HCT116 (cell line): Measurements from ENCODE around the gene PCSK2. TPM values are rescaled to one million over a fixed set of nuclear protein-coding genes. Genes with fewer than 3 reads are reported as not detected.

Experiments used
- ATAC-seq: fragments of 200-7000 bp; cut with Tn5 transposase; 2 replicates; pipeline ENCODE4 v1.9.1; 2020; ENCODE audit warnings: mild to moderate bottlenecking, moderate library complexity
- BruUV-seq: library from RNA; stranded (reverse); fragments of 400-500 nt; replicated peaks from 2 replicates; lab custom pipeline; 2021; lab: Mats Ljungman, UMichigan
- CTCF ChIA-PET: fragments of 300-600 bp; sonication (Branson Sonifier 250); formaldehyde crosslinking; loops from one replicate; lab custom pipeline; 2021; ENCODE audit warnings: antibody characterized with exemption; lab: Charles Lee
- POLR2A ChIA-PET: fragments of 300-600, 350-600 bp; sonication (Branson Sonifier 250); formaldehyde crosslinking; loops from one replicate; lab custom pipeline; 2021; ENCODE audit warnings: antibody characterized with exemption; lab: Charles Lee
- RAD21 ChIA-PET, 2 experiments: fragments of 300-600 bp; sonication (Branson Sonifier 250); formaldehyde crosslinking; loops; one replicate each; lab custom pipeline; 2023; ENCODE audit warnings: low total read pairs in 2 of 2; ENCODE audit not compliant: uncharacterized antibody in 2 of 2, unreplicated experiment in 2 of 2, low non-redundant PET in 1 of 2; lab: Charles Lee
- DNase-seq: peaks from one replicate; pipeline ENCODE4 v3.0.0-alpha.2; 2010; ENCODE audit warnings: low read depth, low spot score
- H2AFZ ChIP-seq: fragments of 200-600 bp; shearing (Covaris generic), sonication (generic); 2 replicates; pipeline ENCODE4 v1.6.1; 2017; ENCODE audit warnings: low read depth, mixed run types, mixed read lengths, antibody characterized with exemption, low read length; ENCODE audit not compliant: poor library complexity, severe bottlenecking
- H3K27ac ChIP-seq: 2 replicates; pipeline ENCODE4 v1.5.1; 2012; ENCODE audit warnings: low read depth, low read length
- H3K27me3 ChIP-seq: fragments of 200-600 bp; sonication (generic); 2 replicates; pipeline ENCODE4 v1.6.1; 2016; ENCODE audit warnings: mixed run types, low read length, mixed read lengths; ENCODE audit not compliant: insufficient read depth
- H3K36me3 ChIP-seq, 2 experiments: fragments of 200-500 bp in 1 of 2; fragments of 200-600 bp in 1 of 2; sonication (Bioruptor generic) in 1 of 2; sonication (generic) in 1 of 2; 2 replicates each; pipeline versions ENCODE4 v1.5.1 to v1.6.1; 2014 to 2016; ENCODE audit warnings: low read length in 2 of 2, inconsistent platforms in 1 of 2, mixed read lengths in 1 of 2, mixed run types in 1 of 2; ENCODE audit not compliant: insufficient read depth in 2 of 2, control insufficient read depth in 1 of 2
- H3K4me1 ChIP-seq, 2 experiments: fragments of 200-600 bp in 1 of 2; sonication (generic) in 1 of 2; 2 replicates each; pipeline versions ENCODE4 v1.5.1 to v1.6.1; 2012 to 2017; ENCODE audit warnings: low read length in 2 of 2, inconsistent platforms in 1 of 2, mild to moderate bottlenecking in 1 of 2, mixed read lengths in 1 of 2, mixed run types in 1 of 2, moderate library complexity in 1 of 2; ENCODE audit not compliant: insufficient read depth in 2 of 2, control insufficient read depth in 1 of 2
- H3K4me2 ChIP-seq: fragments of 200-600 bp; sonication (generic); 2 replicates; pipeline ENCODE4 v1.6.1; 2017; ENCODE audit warnings: mixed run types, low read length, mixed read lengths
- H3K4me3 ChIP-seq, 2 experiments: fragments of 200-600 bp in 1 of 2; sonication (generic) in 1 of 2; replicated peaks in 1 of 2; 2 replicates each; pipeline ENCODE4 v1.5.1; 2011 to 2016; ENCODE audit warnings: low read length in 2 of 2, control low read depth in 1 of 2, low read depth in 1 of 2, mild to moderate bottlenecking in 1 of 2, mixed read lengths in 1 of 2, mixed run types in 1 of 2
- H3K79me2 ChIP-seq: fragments of 200-600 bp; sonication (generic); 2 replicates; pipeline ENCODE4 v1.6.1; 2017; ENCODE audit warnings: mild to moderate bottlenecking, mixed run types, low read length, moderate library complexity, mixed read lengths; ENCODE audit not compliant: insufficient read depth
- H3K9ac ChIP-seq: fragments of 200-600 bp; sonication (generic); 2 replicates; pipeline ENCODE4 v1.6.1; 2016; ENCODE audit warnings: low read length, mixed read lengths
- H3K9me2 ChIP-seq: fragments of 200-600 bp; sonication (generic), shearing (Covaris generic); 2 replicates; pipeline ENCODE4 v1.6.1; 2017; ENCODE audit warnings: mixed run types, mild to moderate bottlenecking, moderate library complexity; ENCODE audit not compliant: insufficient read depth
- H3K9me3 ChIP-seq, 2 experiments: fragments of 200-500 bp in 1 of 2; fragments of 200-600 bp in 1 of 2; sonication (Bioruptor generic) in 1 of 2; sonication (generic) in 1 of 2; 2 replicates each; pipeline ENCODE4 v1.6.1; 2014 to 2017; ENCODE audit warnings: low read length in 2 of 2, mixed read lengths in 2 of 2, inconsistent platforms in 1 of 2, low read depth in 1 of 2, mild to moderate bottlenecking in 1 of 2, mixed run types in 1 of 2, moderate library complexity in 1 of 2; ENCODE audit not compliant: control insufficient read depth in 1 of 2, insufficient read depth in 1 of 2
- H4K20me1 ChIP-seq: fragments of 200-600 bp; sonication (generic), shearing (Covaris generic); 2 replicates; pipeline ENCODE4 v1.6.1; 2017; ENCODE audit warnings: mixed run types, mild to moderate bottlenecking, moderate library complexity; ENCODE audit not compliant: insufficient read depth
- ATF3 ChIP-seq: IDR thresholded peaks from 2 replicates; pipeline ENCODE4 v1.6.1; 2012
- ELF1 ChIP-seq: IDR thresholded peaks from 2 replicates; pipeline ENCODE4 v1.6.1; 2012; ENCODE audit warnings: low read depth, borderline replicate concordance
- POLR2A ChIP-seq: IDR thresholded peaks from 2 replicates; pipeline ENCODE4 v1.7.0; 2011; ENCODE audit warnings: borderline replicate concordance; ENCODE audit not compliant: insufficient read depth, insufficient read length; ENCODE audit errors: extremely low read depth
- SRF ChIP-seq: IDR thresholded peaks from 2 replicates; pipeline ENCODE4 v1.6.1; 2012; ENCODE audit warnings: low read depth
- intact Hi-C: fragments of 100-400 bp; cut with micrococcal nuclease; formaldehyde crosslinking; loops from 2 replicates; pipeline ENCODE4 v1.10.0; 2022
- total RNA-seq: library from RNA; stranded (reverse); gene quantifications from one replicate; pipeline ENCODE4 v1.2.1, GENCODE V29; 2021; ENCODE audit not compliant: unreplicated experiment
- TF ChIP-seq, protein P1 (sequence below): IDR thresholded peaks from 2 replicates; pipeline ENCODE4 v1.6.1; 2011; ENCODE audit warnings: mild to moderate bottlenecking, low read length, moderate library complexity; ENCODE audit not compliant: insufficient replicate concordance; ENCODE audit errors: extremely low read depth

The PCSK2 gene
- total RNA-seq, 1 experiment from 2014 or later = not detected

DNA sequence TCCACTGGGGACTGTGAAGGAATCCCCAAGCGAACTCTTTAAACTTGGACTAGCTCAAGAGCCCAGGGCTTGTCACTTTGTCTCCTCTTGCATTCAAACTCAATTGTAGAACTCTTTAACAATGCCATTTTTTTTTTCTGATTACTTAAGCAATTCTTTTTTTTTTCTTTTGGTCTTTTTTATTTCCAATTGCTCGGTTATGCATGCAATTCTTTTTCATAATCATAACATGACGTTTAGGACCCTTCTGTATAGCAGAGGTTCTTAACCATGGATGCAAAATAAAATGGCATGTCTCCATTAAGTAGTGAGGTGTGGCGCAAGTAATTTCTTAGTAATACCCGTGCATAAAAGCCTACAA, 304.8 kb downstream of the PCSK2 start (continued):
- TF ChIP-seq, protein P1, sequence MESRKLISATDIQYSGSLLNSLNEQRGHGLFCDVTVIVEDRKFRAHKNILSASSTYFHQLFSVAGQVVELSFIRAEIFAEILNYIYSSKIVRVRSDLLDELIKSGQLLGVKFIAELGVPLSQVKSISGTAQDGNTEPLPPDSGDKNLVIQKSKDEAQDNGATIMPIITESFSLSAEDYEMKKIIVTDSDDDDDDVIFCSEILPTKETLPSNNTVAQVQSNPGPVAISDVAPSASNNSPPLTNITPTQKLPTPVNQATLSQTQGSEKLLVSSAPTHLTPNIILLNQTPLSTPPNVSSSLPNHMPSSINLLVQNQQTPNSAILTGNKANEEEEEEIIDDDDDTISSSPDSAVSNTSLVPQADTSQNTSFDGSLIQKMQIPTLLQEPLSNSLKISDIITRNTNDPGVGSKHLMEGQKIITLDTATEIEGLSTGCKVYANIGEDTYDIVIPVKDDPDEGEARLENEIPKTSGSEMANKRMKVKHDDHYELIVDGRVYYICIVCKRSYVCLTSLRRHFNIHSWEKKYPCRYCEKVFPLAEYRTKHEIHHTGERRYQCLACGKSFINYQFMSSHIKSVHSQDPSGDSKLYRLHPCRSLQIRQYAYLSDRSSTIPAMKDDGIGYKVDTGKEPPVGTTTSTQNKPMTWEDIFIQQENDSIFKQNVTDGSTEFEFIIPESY = no peak
- TF ChIP-seq SRF (no peak), ATF3 (no peak)

GRCh38 chr20:17533396-17533795, 306.6 kb downstream of the PCSK2 start:
- POLR2A ChIA-PET = interaction anchor here (1.1 to 1.2 kb wide), 2 partner anchors 24 to 149 kb away, joined by 4 to 7 read pairs; partner anchors contain the start of gene RRBP1
- Histone ChIP-seq H2AFZ (no peak overlapping the region), H4K20me1 (no peaks in the 10 kb centered on the region), H3K27me3 (no peaks in the 10 kb centered on the region), H3K4me3 (no peak overlapping the region), H3K9ac (no peak overlapping the region), H3K9me3 (no peaks in the 10 kb centered on the region), H3K36me3 (no peaks in the 10 kb centered on the region), H3K79me2 (no peaks in the 10 kb centered on the region), H3K27ac (no peak overlapping the region), H3K4me1 (peaks cover 29 to 45% of the 10 kb centered on the region in 2 experiments), H3K4me2 (no peak overlapping the region; the same call in 1 of the 2 replicates), H3K9me2 (no peaks in the 10 kb centered on the region)
- RAD21 ChIA-PET = no interaction called here
- CTCF ChIA-PET = interaction anchor here (1.1 to 1.3 kb wide), 2 partner anchors 74 to 115 kb away, joined by 3 to 5 read pairs; no protein-coding TSS in a partner anchor
- intact Hi-C loops = loop anchor here (10.0 kb wide), 1 partner anchor 461 kb away; no protein-coding TSS in a partner anchor
- ATAC-seq (peak; percentile 41; the same call in 1 of the 2 replicates), DNase-seq (peak; percentile 51)
- BruUV-seq = no TSS peak
- TF ChIP-seq ELF1 = no peak
- no peak for TF ChIP-seq ATF3
- peak; percentile 29 for TF ChIP-seq POLR2A
